H1 (cell line): ENCODE data around the gene UGT1A9. TPM values are rescaled to one million over a fixed set of nuclear protein-coding genes. Genes with fewer than 3 reads are reported as not detected.

ENCODE experiments used
- CTCF ChIA-PET: fragments of 300-600 bp; sonication (Branson Sonifier 250); formaldehyde crosslinking; loops from one replicate; lab custom pipeline; 2021; ENCODE audit not compliant: partially characterized antibody; lab: Charles Lee
- POLR2A ChIA-PET: fragments of 300-600 bp; sonication (Branson Sonifier 250); formaldehyde crosslinking; loops from one replicate; lab custom pipeline; 2021; ENCODE audit warnings: inconsistent platforms; ENCODE audit not compliant: partially characterized antibody; lab: Charles Lee
- DNase-seq, 2 experiments: peaks; one replicate each; pipeline versions ENCODE4 v3.0.0 to v3.0.0-alpha.2; 2010 to 2022; ENCODE audit warnings: low spot score in 2 of 2, low read depth in 1 of 2, mixed read lengths in 1 of 2
- FAIRE-seq: peaks from 2 replicates; lab custom pipeline; 2011; peaks lifted over from hg19 to GRCh38; lab: Jason Lieb, UNC
- H2AFZ ChIP-seq: 2 replicates; pipeline ENCODE4 v1.8.1; 2012; ENCODE audit warnings: low read length, inconsistent platforms
- H2AK5ac ChIP-seq: 2 replicates; pipeline ENCODE4 v1.6.1; 2013; ENCODE audit warnings: low read depth, low read length
- H2BK120ac ChIP-seq: replicated peaks from 2 replicates; pipeline ENCODE3; 2013; ENCODE audit warnings: low read depth, low read length, inconsistent platforms
- H2BK12ac ChIP-seq: 2 replicates; pipeline ENCODE4 v1.6.1; 2013; ENCODE audit warnings: low read depth, low read length
- H2BK15ac ChIP-seq: 2 replicates; pipeline ENCODE4 v1.6.1; 2013; ENCODE audit warnings: low read length
- H2BK20ac ChIP-seq: 2 replicates; pipeline ENCODE4 v1.6.1; 2013; ENCODE audit warnings: low read length
- H2BK5ac ChIP-seq: 2 replicates; pipeline ENCODE4 v1.6.1; 2013; ENCODE audit warnings: low read depth, low read length
- H3K14ac ChIP-seq: 2 replicates; pipeline ENCODE4 v1.6.1; 2013; ENCODE audit warnings: inconsistent platforms; ENCODE audit not compliant: insufficient read length
- H3K18ac ChIP-seq: 2 replicates; pipeline ENCODE4 v1.6.1; 2013; ENCODE audit warnings: low read length; ENCODE audit errors: extremely low read depth
- H3K23ac ChIP-seq: 2 replicates; pipeline ENCODE4 v1.6.1; 2013; ENCODE audit warnings: inconsistent platforms; ENCODE audit not compliant: insufficient read length
- H3K23me2 ChIP-seq: 2 replicates; pipeline ENCODE4 v1.6.1; 2013; ENCODE audit warnings: low read depth, low read length
- H3K27ac ChIP-seq: 2 replicates; pipeline ENCODE4 v1.6.1; 2011; ENCODE audit warnings: low read depth, low read length, inconsistent platforms
- H3K27me3 ChIP-seq, 4 experiments: replicated peaks in 1 of 4; 1 replicate in 1 of 4; 2 replicates in 3 of 4; pipeline versions ENCODE4 v1.6.1 to v1.8.1; 2011 to 2013; ENCODE audit warnings: low read length in 3 of 4, mild to moderate bottlenecking in 3 of 4, inconsistent platforms in 2 of 4, mixed read lengths in 2 of 4, moderate library complexity in 1 of 4; ENCODE audit not compliant: control insufficient read depth in 3 of 4, insufficient read depth in 3 of 4; ENCODE audit errors: extremely low read depth in 1 of 4
- H3K36me3 ChIP-seq, 4 experiments: 2 replicates each; pipeline versions ENCODE4 v1.6.1 to v1.8.1; 2011 to 2013; ENCODE audit warnings: mild to moderate bottlenecking in 4 of 4, low read length in 3 of 4, moderate library complexity in 2 of 4, control low read depth in 1 of 4, inconsistent platforms in 1 of 4; ENCODE audit not compliant: insufficient read depth in 4 of 4, control insufficient read depth in 2 of 4
- H3K4ac ChIP-seq: replicated peaks from 2 replicates; pipeline ENCODE3; 2013; ENCODE audit warnings: low read length, low read depth, mixed read lengths, inconsistent platforms; ENCODE audit not compliant: insufficient read length
- H3K4me1 ChIP-seq, 4 experiments: replicated peaks in 1 of 4; 1 replicate in 1 of 4; 2 replicates in 3 of 4; pipeline versions ENCODE4 v1.6.1 to v1.8.1; 2011 to 2013; ENCODE audit warnings: low read length in 3 of 4, inconsistent platforms in 2 of 4, mixed read lengths in 1 of 4; ENCODE audit not compliant: insufficient read depth in 4 of 4, control insufficient read depth in 3 of 4
- H3K4me2 ChIP-seq, 2 experiments: 2 replicates each; pipeline versions ENCODE4 v1.6.1 to v1.8.1; 2011 to 2013; ENCODE audit warnings: low read depth in 2 of 2, low read length in 2 of 2, control low read depth in 1 of 2, inconsistent platforms in 1 of 2, mild to moderate bottlenecking in 1 of 2; ENCODE audit not compliant: insufficient read depth in 1 of 2
- H3K4me3 ChIP-seq, 4 experiments: fragments of 200-600, 300-600 bp in 1 of 4; sonication (generic), shearing (Covaris generic), sonication (Bioruptor Twin) in 1 of 4; 2 replicates each; pipeline versions ENCODE4 v1.5.1 to v1.8.1; 2011 to 2016; ENCODE audit warnings: low read length in 4 of 4, low read depth in 3 of 4, control low read depth in 2 of 4, inconsistent platforms in 2 of 4, mild to moderate bottlenecking in 2 of 4, mixed read lengths in 1 of 4, moderate library complexity in 1 of 4; ENCODE audit not compliant: insufficient read depth in 2 of 4; ENCODE audit errors: extremely low read depth in 1 of 4
- H3K56ac ChIP-seq: replicated peaks from 2 replicates; pipeline ENCODE3; 2013; ENCODE audit warnings: low read depth, mild to moderate bottlenecking, mixed read lengths, low read length, inconsistent platforms; ENCODE audit not compliant: insufficient read length
- H3K79me1 ChIP-seq: 2 replicates; pipeline ENCODE4 v1.6.1; 2013; ENCODE audit warnings: low read depth, low read length, control low read depth
- H3K79me2 ChIP-seq, 2 experiments: 2 replicates each; pipeline versions ENCODE4 v1.6.1 to v1.8.1; 2012 to 2013; ENCODE audit warnings: low read length in 2 of 2, mild to moderate bottlenecking in 2 of 2, inconsistent platforms in 1 of 2; ENCODE audit not compliant: insufficient read depth in 2 of 2, control insufficient read depth in 1 of 2
- H3K9ac ChIP-seq, 4 experiments: replicated peaks in 1 of 4; 1 replicate in 1 of 4; 2 replicates in 3 of 4; pipeline versions ENCODE4 v1.6.1 to v1.8.1; 2011 to 2013; ENCODE audit warnings: low read depth in 3 of 4, low read length in 3 of 4, control low read depth in 2 of 4, mild to moderate bottlenecking in 2 of 4, moderate library complexity in 2 of 4, inconsistent platforms in 1 of 4; ENCODE audit errors: extremely low read depth in 1 of 4
- H3K9me3 ChIP-seq, 2 experiments: 2 replicates each; pipeline versions ENCODE4 v1.6.1 to v1.8.1; 2012 to 2013; ENCODE audit warnings: mild to moderate bottlenecking in 2 of 2, moderate library complexity in 2 of 2, control low read depth in 1 of 2, inconsistent platforms in 1 of 2, low read depth in 1 of 2, low read length in 1 of 2, mixed read lengths in 1 of 2; ENCODE audit not compliant: insufficient read depth in 2 of 2
- H4K20me1 ChIP-seq, 2 experiments: replicated peaks in 1 of 2; 2 replicates each; pipeline versions ENCODE3 to v1.8.1; 2011 to 2013; ENCODE audit warnings: inconsistent platforms in 2 of 2, low read length in 2 of 2, mild to moderate bottlenecking in 1 of 2; ENCODE audit not compliant: insufficient read depth in 2 of 2, control insufficient read depth in 1 of 2
- H4K5ac ChIP-seq: 2 replicates; pipeline ENCODE4 v1.6.1; 2013; ENCODE audit warnings: low read length, low read depth, mixed read lengths, inconsistent platforms; ENCODE audit not compliant: insufficient read length
- H4K8ac ChIP-seq: 2 replicates; pipeline ENCODE4 v1.8.0; 2013; ENCODE audit warnings: mild to moderate bottlenecking, moderate library complexity, low read length, inconsistent platforms; ENCODE audit not compliant: insufficient read depth; ENCODE audit errors: extremely low read depth
- H4K91ac ChIP-seq: replicated peaks from 2 replicates; pipeline ENCODE3; 2013; ENCODE audit warnings: low read length, mixed read lengths, inconsistent platforms; ENCODE audit not compliant: insufficient read length
- BACH1 ChIP-seq: IDR thresholded peaks from 2 replicates; pipeline ENCODE4 v1.6.1; 2012; ENCODE audit warnings: low read length, improper control_type of control experiment
- BCL11A ChIP-seq, 2 experiments: IDR thresholded peaks; one replicate each; pipeline ENCODE4 v1.6.1; 2011; ENCODE audit warnings: low read depth in 2 of 2, low read length in 2 of 2, mild to moderate bottlenecking in 2 of 2
- CEBPB ChIP-seq: IDR thresholded peaks from 2 replicates; pipeline ENCODE4 v1.6.1; 2012; ENCODE audit warnings: low read depth, low read length
- FOSL1 ChIP-seq: IDR thresholded peaks from 2 replicates; pipeline ENCODE4 v1.6.1; 2011; ENCODE audit warnings: mild to moderate bottlenecking, low read depth, low read length, moderate library complexity; ENCODE audit not compliant: insufficient read depth
- POU5F1 ChIP-seq: IDR thresholded peaks from 2 replicates; pipeline ENCODE4 v1.6.1; 2011; ENCODE audit warnings: low read depth, mild to moderate bottlenecking, low read length, moderate library complexity
- RAD21 ChIP-seq, 2 experiments: IDR thresholded peaks in 1 of 2; conservative IDR thresholded peaks in 1 of 2; 2 replicates each; pipeline ENCODE4 v1.6.1; 2011; ENCODE audit warnings: low read depth in 2 of 2, low read length in 2 of 2, improper control_type of control experiment in 1 of 2, inconsistent platforms in 1 of 2, mild to moderate bottlenecking in 1 of 2, moderate library complexity in 1 of 2
- RBBP5 ChIP-seq: IDR thresholded peaks from 2 replicates; pipeline ENCODE4 v1.7.1; 2012; ENCODE audit warnings: low read depth, mild to moderate bottlenecking, inconsistent platforms, low read length, moderate library complexity, borderline replicate concordance
- SP2 ChIP-seq: IDR thresholded peaks from 2 replicates; pipeline ENCODE4 v1.6.1; 2012; ENCODE audit warnings: mild to moderate bottlenecking, low read length, inconsistent platforms
- ZNF274 ChIP-seq: IDR thresholded peaks from 2 replicates; pipeline ENCODE4 v1.7.0; 2012; ENCODE audit warnings: low read length, borderline replicate concordance; ENCODE audit errors: extremely low read depth
- WGBS, 2 experiments: shearing (Covaris generic) in 1 of 2; methylation state at CpG; one replicate each; pipeline versions ENCODE4 v1.1.6 to v1.1.7; 2013 to 2015; ENCODE audit warnings: low lambda C conversion rate in 2 of 2, mixed read lengths in 2 of 2, inconsistent platforms in 1 of 2, low coverage in 1 of 2, missing lambda C conversion rate in 1 of 2; ENCODE audit not compliant: insufficient replicate concordance in 2 of 2, insufficient coverage in 1 of 2, insufficient read length in 1 of 2; ENCODE audit errors: extremely low coverage in 1 of 2, missing lambda C conversion rate in 1 of 2; 5-methylcytosine and 5-hydroxymethylcytosine counted together
- polyA plus RNA-seq, 7 experiments: library from polyadenylated mRNA; depleted of rRNA in 3 of 7; stranded (reverse) in 5 of 7; unstranded in 2 of 7; fragments of >200 nt in 5 of 7; fragments of 200-250 nt in 2 of 7; gene quantifications; 1 replicate in 5 of 7; 2 replicates in 1 of 7; 4 replicates in 1 of 7; pipeline versions ENCODE4 v1.2.1 to v1.2.3, GENCODE V29; 2011 to 2013; ENCODE audit warnings: missing spikeins in 2 of 7, mixed read lengths in 2 of 7
- total RNA-seq: library from RNA; stranded (reverse); fragmentation: NEBNext Ultra II Directional; extraction: Animal tissue kit (Norgen Biotek cat#: 25700); gene quantifications from 2 replicates; pipeline ENCODE4 v1.2.1, GENCODE V29; 2021

The UGT1A9 gene
- total and polyA plus RNA-seq, 2 of the 8 experiments (the other 6 are each of a cell fraction or from before 2014, with no cell fraction given) = not detected

DNA sequence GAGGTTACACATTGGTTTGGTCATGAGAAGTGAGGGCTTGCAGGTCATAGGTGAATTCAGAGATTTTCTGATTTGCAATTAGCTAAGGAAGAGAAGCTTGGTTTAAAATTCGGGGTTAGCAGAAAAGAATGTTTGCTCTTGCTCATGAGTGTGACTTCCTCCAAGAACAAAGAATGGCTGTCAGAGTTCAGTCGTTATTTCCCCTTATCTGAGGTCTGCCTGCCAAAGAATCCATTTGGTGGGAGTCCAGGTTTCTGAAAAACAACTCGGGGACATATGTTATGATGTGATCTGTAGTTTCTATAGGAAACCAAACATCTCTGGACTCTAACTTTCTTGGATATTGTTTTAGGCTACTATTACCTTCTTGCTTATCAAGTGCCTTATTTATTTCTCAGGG, 17.8 kb downstream of the UGT1A9 start:
- no peak overlapping the region for H3K4me2 ChIP-seq
- H3K18ac ChIP-seq = no peak overlapping the region
- H4K91ac ChIP-seq = no peak overlapping the region
- peaks cover 2% of the 10 kb centered on the region; the same call in 1 of the 2 replicates for H3K23me2 ChIP-seq
- H4K5ac ChIP-seq = no peak overlapping the region
- no peaks in the 10 kb centered on the region for H3K79me2 ChIP-seq
- H2BK15ac ChIP-seq = no peak overlapping the region
- no peak overlapping the region for H3K56ac ChIP-seq
- whole genome bisulfite sequencing, 2 experiments = 87% methylated on average over 3 of the region's 3 CpGs; no CpG with 5 or more reads in 1 of the 2 experiments
- POLR2A ChIA-PET = no interaction called here
- peaks cover 0 to 2% of the 10 kb centered on the region in 2 experiments; a peak in 1 of 4 replicates for H3K9me3 ChIP-seq
- CTCF ChIA-PET = no interaction called here
- no peak overlapping the region for H3K14ac ChIP-seq
- H2AFZ ChIP-seq = no peak overlapping the region; the same call in 1 of the 2 replicates
- H3K4ac ChIP-seq = no peak overlapping the region
- no peak overlapping the region for H3K9ac ChIP-seq
- no peak overlapping the region for H3K23ac ChIP-seq
- no peaks in the 10 kb centered on the region for H3K27me3 ChIP-seq
- DNase-seq (no peak), FAIRE-seq (no peak)
- no peaks in the 10 kb centered on the region for H4K20me1 ChIP-seq
- H3K4me1 ChIP-seq = peaks cover 0 to 8% (median 2%) of the 10 kb centered on the region in 4 experiments; a peak in 1 of 7 replicates
- H3K4me3 ChIP-seq = no peak overlapping the region
- no peak overlapping the region for H2BK120ac ChIP-seq
- H2AK5ac ChIP-seq = no peak overlapping the region
- H2BK12ac ChIP-seq = no peak overlapping the region
- H4K8ac ChIP-seq = no peak overlapping the region
- H3K36me3 ChIP-seq = no peaks in the 10 kb centered on the region
- H3K79me1 ChIP-seq = no peaks in the 10 kb centered on the region
- no peak overlapping the region for H2BK5ac ChIP-seq
- no peak overlapping the region for H3K27ac ChIP-seq
- H2BK20ac ChIP-seq = no peak overlapping the region
- TF ChIP-seq CEBPB (no peak), POU5F1 (no peak), SP2 (no peak), BACH1 (no peak), RAD21 (IDR thresholded peaks at IDR 0.05 in 1 of 2, conservative IDR thresholded peaks at IDR 0.05 in 1 of 2; ENCODE audit: low read depth in 2 of 2, low read length in 2 of 2) (no peak), RBBP5 (no peak), FOSL1 (no peak), BCL11A (IDR thresholded peaks at IDR 0.05; ENCODE audit: low read depth in 2 of 2, low read length in 2 of 2) (no peak), ZNF274 (no peak)
